Peyer's patch (tissue), 4 donors: ENCODE measurements around the gene G2E3.

Experiments
- CTCF ChIP-seq, 6 experiments: fragments of 450-650 bp in 4 of 6; fragments of 200-600 bp in 2 of 6; sonication (generic) in 1 of 6; IDR thresholded peaks; one replicate each; pipeline ENCODE4 v1.5.1; 2017 to 2019; ENCODE audit warnings: antibody characterized with exemption in 6 of 6, mild to moderate bottlenecking in 3 of 6, moderate library complexity in 1 of 6
- POLR2A ChIP-seq, 2 donors: fragments of 450-650 bp; IDR thresholded peaks; one replicate each; pipeline ENCODE4 v1.5.1; 2017; ENCODE audit warnings: antibody characterized with exemption in 2 of 2, mild to moderate bottlenecking in 2 of 2, moderate library complexity in 2 of 2

- no peak for TF ChIP-seq POLR2A (IDR thresholded peaks at IDR 0.05)
- TF ChIP-seq CTCF (IDR thresholded peaks at IDR 0.05): no peak
Observed at GRCh38 chr14:30669594-30669993, 110.6 kb downstream of the G2E3 start.
